SK-N-SH treated with all-trans-retinoic acid at 6 μM for 48 hours (cell line): Measurements from ENCODE around the gene TVP23A.
"Not testable (repeated sequence)": the region's sequence is repeated elsewhere in the genome, so short reads cannot be mapped to it uniquely, and the experiment has no call there.

Experiments
- ATAC-seq: fragments of 200-7000 bp; cut with Tn5 transposase; 3 replicates; pipeline ENCODE4 v1.9.1; 2020; ENCODE audit warnings: mild to moderate bottlenecking, moderate library complexity
- ARNTL ChIP-seq: fragments of 450-650 bp; formaldehyde crosslinking; IDR thresholded peaks from 2 replicates; pipeline ENCODE4 v1.5.0; 2020; ENCODE audit warnings: low read depth, mild to moderate bottlenecking, moderate library complexity, borderline replicate concordance
- BACH2 ChIP-seq: fragments of 250-450 bp; sonication (Bioruptor Pico); IDR thresholded peaks from 2 replicates; pipeline ENCODE4 v1.9.0; 2021; ENCODE audit warnings: mild to moderate bottlenecking, borderline replicate concordance
- CREB5 ChIP-seq: fragments of 250-450 bp; sonication (Bioruptor Pico); IDR thresholded peaks from 2 replicates; pipeline ENCODE4 v1.5.1; 2020; ENCODE audit warnings: low read depth, mild to moderate bottlenecking, moderate library complexity
- CSDC2 ChIP-seq: fragments of 250-450 bp; sonication (Bioruptor Pico); IDR thresholded peaks from 2 replicates; pipeline ENCODE4 v1.5.0; 2020; ENCODE audit warnings: mild to moderate bottlenecking, moderate library complexity
- CSRNP3 ChIP-seq: fragments of 250-450 bp; sonication (Bioruptor Pico); IDR thresholded peaks from 2 replicates; pipeline ENCODE4 v1.5.1; 2021; ENCODE audit warnings: mild to moderate bottlenecking, moderate library complexity
- ESRRG ChIP-seq: fragments of 250-450 bp; sonication (Bioruptor Pico); IDR thresholded peaks from 2 replicates; pipeline ENCODE4 v1.6.1; 2021; ENCODE audit warnings: mild to moderate bottlenecking
- GLIS3 ChIP-seq: fragments of 250-450 bp; sonication (Bioruptor Pico); IDR thresholded peaks from 2 replicates; pipeline ENCODE4 v1.5.0; 2020; ENCODE audit warnings: mild to moderate bottlenecking, moderate library complexity
- ISL1 ChIP-seq: fragments of 250-450 bp; sonication (Bioruptor Pico); IDR thresholded peaks from 2 replicates; pipeline ENCODE4 v2.1.2; 2022; ENCODE audit warnings: mild to moderate bottlenecking, moderate library complexity
- OSR1 ChIP-seq: fragments of 250-450 bp; sonication (Bioruptor Pico); IDR thresholded peaks from 2 replicates; pipeline ENCODE4 v1.8.0; 2022; ENCODE audit warnings: moderate library complexity, mild to moderate bottlenecking, inconsistent platforms
- POU6F1 ChIP-seq: fragments of 250-450 bp; sonication (Bioruptor Pico); IDR thresholded peaks from 2 replicates; pipeline ENCODE4 v1.8.0; 2021; ENCODE audit warnings: low read depth, mild to moderate bottlenecking, moderate library complexity, borderline replicate concordance
- PPARA ChIP-seq: fragments of 250-450 bp; sonication (Bioruptor Pico); IDR thresholded peaks from 2 replicates; pipeline ENCODE4 v1.5.0; 2020; ENCODE audit warnings: mild to moderate bottlenecking, borderline replicate concordance
- SNAI2 ChIP-seq: fragments of 250-450 bp; sonication (Bioruptor Pico); IDR thresholded peaks from 2 replicates; pipeline ENCODE4 v1.5.0; 2020; ENCODE audit warnings: mild to moderate bottlenecking, moderate library complexity
- TCF4 ChIP-seq: fragments of 250-450 bp; sonication (Bioruptor Pico); IDR thresholded peaks from 2 replicates; pipeline ENCODE4 v1.8.0; 2021; ENCODE audit warnings: mild to moderate bottlenecking, moderate library complexity, borderline replicate concordance
- TOX ChIP-seq: fragments of 250-450 bp; sonication (Bioruptor Pico); IDR thresholded peaks from 2 replicates; pipeline ENCODE4 v1.8.0; 2021; ENCODE audit warnings: mild to moderate bottlenecking, moderate library complexity, borderline replicate concordance
- TSHZ2 ChIP-seq: fragments of 250-450 bp; sonication (Bioruptor Pico); IDR thresholded peaks from 2 replicates; pipeline ENCODE4 v1.5.0; 2020; ENCODE audit warnings: mild to moderate bottlenecking, moderate library complexity
- ZFP3 ChIP-seq: fragments of 250-450 bp; sonication (Bioruptor Pico); IDR thresholded peaks from 2 replicates; pipeline ENCODE4 v1.5.0; 2020; ENCODE audit warnings: mild to moderate bottlenecking, moderate library complexity
- ZFP30 ChIP-seq: fragments of 450-650 bp; formaldehyde crosslinking; IDR thresholded peaks from 2 replicates; pipeline ENCODE4 v1.5.0; 2022; ENCODE audit warnings: mild to moderate bottlenecking, moderate library complexity
- ZNF565 ChIP-seq: fragments of 450-650 bp; formaldehyde crosslinking; conservative IDR thresholded peaks from 2 replicates; pipeline ENCODE4 v1.5.0; 2020; ENCODE audit warnings: low read depth, mild to moderate bottlenecking, moderate library complexity
- ZNF70 ChIP-seq: fragments of 450-650 bp; formaldehyde crosslinking; IDR thresholded peaks from 2 replicates; pipeline ENCODE4 v1.5.0; 2020; ENCODE audit warnings: mild to moderate bottlenecking, moderate library complexity
- ZNF8 ChIP-seq: fragments of 450-650 bp; formaldehyde crosslinking; IDR thresholded peaks from 2 replicates; pipeline ENCODE4 v1.5.0; 2020; ENCODE audit warnings: mild to moderate bottlenecking, moderate library complexity

The TVP23A gene

GRCh38 chr16:10782628-10783027 is 36.0 kb downstream of the TVP23A start:
- TF ChIP-seq SNAI2 (CRISPR knock-in tag) (no peak), CREB5 (CRISPR knock-in tag) (no peak), BACH2 (CRISPR knock-in tag) (no peak), TCF4 (CRISPR knock-in tag) (no peak), OSR1 (CRISPR knock-in tag) (no peak), GLIS3 (CRISPR knock-in tag) (no peak), ZNF8 (CRISPR knock-in tag) (no peak), POU6F1 (no peak)
- no peak for ATAC-seq

- TF ChIP-seq ZFP30 (CRISPR knock-in tag) (no peak), PPARA (CRISPR knock-in tag) (no peak), ARNTL (CRISPR knock-in tag) (no peak), BACH2 (CRISPR knock-in tag) (no peak), ZNF70 (CRISPR knock-in tag) (no peak), ESRRG (no peak), OSR1 (CRISPR knock-in tag) (no peak), CSRNP3 (CRISPR knock-in tag) (no peak), TSHZ2 (no peak), GLIS3 (CRISPR knock-in tag) (no peak), TOX (CRISPR knock-in tag) (no peak), ZFP3 (CRISPR knock-in tag) (no peak), ZNF565 (no peak), ISL1 (CRISPR knock-in tag) (no peak)
- ATAC-seq, result no peak
Measured at GRCh38 chr16:10780628-10781027, 38.0 kb downstream of the TVP23A start.

GRCh38 chr16:10779908-10780307 is 38.7 kb downstream of the TVP23A start:
- not testable (repeated sequence) for ATAC-seq

- no peak for ATAC-seq
- TF ChIP-seq CSDC2 (CRISPR knock-in tag) (no peak), TCF4 (CRISPR knock-in tag) (no peak), PPARA (CRISPR knock-in tag) (no peak), CREB5 (CRISPR knock-in tag) (no peak), BACH2 (CRISPR knock-in tag) (no peak), ZNF8 (CRISPR knock-in tag) (no peak), ZFP30 (CRISPR knock-in tag) (no peak)
Measured at GRCh38 chr16:10777356-10777755, 41.2 kb downstream of the TVP23A start.

GRCh38 chr16:10776923-10777322 is 41.7 kb downstream of the TVP23A start:
- ATAC-seq, result not testable (repeated sequence)
